Kidney (tissue), 22 donors: Measurements from ENCODE around the gene PPP2R5B. TPM values are rescaled to one million over a fixed set of nuclear protein-coding genes. Genes with fewer than 3 reads are reported as not detected.

ENCODE experiments used
- DNase-seq, 5 donors: peaks; one replicate each; pipeline ENCODE4 v3.0.0-alpha.2; 2013 to 2020
- FAIRE-seq: peaks from 2 replicates; lab custom pipeline; 2012; peaks lifted over from hg19 to GRCh38; lab: Jason Lieb, UNC
- H3K27ac ChIP-seq, 2 donors: one replicate each; pipeline ENCODE4 v1.7.0; 2013; ENCODE audit warnings: low read depth in 2 of 2, low read length in 2 of 2, inconsistent platforms in 1 of 2
- H3K27me3 ChIP-seq: one replicate; pipeline ENCODE4 v1.7.1; 2013; ENCODE audit warnings: low read length, inconsistent platforms; ENCODE audit not compliant: control insufficient read depth, insufficient read depth
- H3K36me3 ChIP-seq, 3 donors: one replicate each; pipeline versions ENCODE4 v1.7.0 to v1.7.1; 2013; ENCODE audit warnings: low read length in 3 of 3, control low read depth in 1 of 3, inconsistent platforms in 1 of 3; ENCODE audit not compliant: insufficient read depth in 3 of 3, control insufficient read depth in 2 of 3
- H3K4me1 ChIP-seq, 3 donors: one replicate each; pipeline versions ENCODE4 v1.7.0 to v1.7.1; 2013; ENCODE audit warnings: low read length in 3 of 3, inconsistent platforms in 1 of 3, low read depth in 1 of 3; ENCODE audit not compliant: control insufficient read depth in 2 of 3, insufficient read depth in 2 of 3
- H3K4me3 ChIP-seq, 3 donors: one replicate each; pipeline versions ENCODE4 v1.7.0 to v1.8.1; 2013; ENCODE audit warnings: low read length in 3 of 3, control low read depth in 1 of 3, inconsistent platforms in 1 of 3
- H3K9ac ChIP-seq, 3 donors: one replicate each; pipeline versions ENCODE4 v1.7.0 to v1.7.1; 2013; ENCODE audit warnings: low read length in 3 of 3, control low read depth in 1 of 3, inconsistent platforms in 1 of 3
- H3K9me3 ChIP-seq, 3 donors: one replicate each; pipeline versions ENCODE4 v1.7.0 to v1.7.1; 2013; ENCODE audit warnings: low read length in 3 of 3, control low read depth in 1 of 3, inconsistent platforms in 1 of 3; ENCODE audit not compliant: control insufficient read depth in 2 of 3, insufficient read depth in 1 of 3
- intact Hi-C: fragments of 100-400 bp; cut with DNase I; formaldehyde crosslinking; loops from one replicate; pipeline ENCODE4 v1.11.1; 2022
- long read RNA-seq, 10 donors: library from polyadenylated mRNA in 1 of 10; unstranded in 1 of 10; transcript quantifications; one replicate each; pipeline ENCODE4 v2.0.0 and lab custom pipeline, GENCODE V29; 2021 to 2026
- polyA plus RNA-seq: library from polyadenylated mRNA; stranded (reverse); fragments of 350-450 nt; fragmentation: Illumina TruSeq; extraction: RNeasy Lipid Tissue Mini Kit (QIAGEN cat#74804); gene quantifications from one replicate; pipeline ENCODE4 v1.2.3, GENCODE V29; 2014; ENCODE audit warnings: low read depth, low replicate concordance; ENCODE audit not compliant: insufficient read depth
- total RNA-seq: library from RNA; stranded (reverse); fragmentation: NEBNext Ultra II Directional; extraction: Animal tissue kit (Norgen Biotek cat#: 25700); gene quantifications from one replicate; pipeline ENCODE4 v1.2.1, GENCODE V29; 2021
- TF ChIP-seq, protein P1 (sequence below): IDR thresholded peaks from 3 replicates; pipeline ENCODE4 v1.5.1; 2012; ENCODE audit warnings: mild to moderate bottlenecking, moderate library complexity, borderline replicate concordance; ENCODE audit not compliant: insufficient read depth; ENCODE audit errors: extremely low read depth
- donor health status: control.
- donor health status: control.
- donor health status: control.
- donor health status: control.
- donor health status: control.
- donor health status: DM: yes; HTN: yes; CAD: no.
- donor health status: Normal renal cell carcinoma (clear cell type).

The PPP2R5B gene
- total RNA-seq (21.2 TPM), polyA plus RNA-seq (16.8 TPM)
- long read RNA-seq, donor 1, partial matches to known transcripts, result 0 of 3 reads
- long read RNA-seq, donor 1, other reads (novel, unspliced or antisense), result 0 of 3 reads
- long read RNA-seq, donor 2, partial matches to known transcripts, result 0 of 7 reads
- long read RNA-seq, donor 2, other reads (novel, unspliced or antisense), result 5 of 7 reads
- long read RNA-seq, donor 3, partial matches to known transcripts, result 8 of 9 reads
- long read RNA-seq, donor 3, other reads (novel, unspliced or antisense), result 0 of 9 reads
- long read RNA-seq, donor 4, partial matches to known transcripts, result 0 of 1 reads
- long read RNA-seq, donor 4, other reads (novel, unspliced or antisense), result 0 of 1 reads
- long read RNA-seq, donor 5, result 0 reads
- long read RNA-seq, donor 6, partial matches to known transcripts, result 0 of 8 reads
- long read RNA-seq, donor 6, other reads (novel, unspliced or antisense), result 8 of 8 reads
- long read RNA-seq, donor 7, transcript PPP2R5B-201 (14 exons, 2,745 nt), result major isoform, 10 of 45 reads
- long read RNA-seq, donor 7, partial matches to known transcripts, result 21 of 45 reads
- long read RNA-seq, donor 7, other reads (novel, unspliced or antisense), result 14 of 45 reads
- long read RNA-seq, donor 8, partial matches to known transcripts, result 0 of 1 reads
- long read RNA-seq, donor 8, other reads (novel, unspliced or antisense), result 0 of 1 reads
- long read RNA-seq, donor 9, result 0 reads
- long read RNA-seq, donor 10, partial matches to known transcripts, result 7 of 15 reads
- long read RNA-seq, donor 10, other reads (novel, unspliced or antisense), result 6 of 15 reads

DNA sequence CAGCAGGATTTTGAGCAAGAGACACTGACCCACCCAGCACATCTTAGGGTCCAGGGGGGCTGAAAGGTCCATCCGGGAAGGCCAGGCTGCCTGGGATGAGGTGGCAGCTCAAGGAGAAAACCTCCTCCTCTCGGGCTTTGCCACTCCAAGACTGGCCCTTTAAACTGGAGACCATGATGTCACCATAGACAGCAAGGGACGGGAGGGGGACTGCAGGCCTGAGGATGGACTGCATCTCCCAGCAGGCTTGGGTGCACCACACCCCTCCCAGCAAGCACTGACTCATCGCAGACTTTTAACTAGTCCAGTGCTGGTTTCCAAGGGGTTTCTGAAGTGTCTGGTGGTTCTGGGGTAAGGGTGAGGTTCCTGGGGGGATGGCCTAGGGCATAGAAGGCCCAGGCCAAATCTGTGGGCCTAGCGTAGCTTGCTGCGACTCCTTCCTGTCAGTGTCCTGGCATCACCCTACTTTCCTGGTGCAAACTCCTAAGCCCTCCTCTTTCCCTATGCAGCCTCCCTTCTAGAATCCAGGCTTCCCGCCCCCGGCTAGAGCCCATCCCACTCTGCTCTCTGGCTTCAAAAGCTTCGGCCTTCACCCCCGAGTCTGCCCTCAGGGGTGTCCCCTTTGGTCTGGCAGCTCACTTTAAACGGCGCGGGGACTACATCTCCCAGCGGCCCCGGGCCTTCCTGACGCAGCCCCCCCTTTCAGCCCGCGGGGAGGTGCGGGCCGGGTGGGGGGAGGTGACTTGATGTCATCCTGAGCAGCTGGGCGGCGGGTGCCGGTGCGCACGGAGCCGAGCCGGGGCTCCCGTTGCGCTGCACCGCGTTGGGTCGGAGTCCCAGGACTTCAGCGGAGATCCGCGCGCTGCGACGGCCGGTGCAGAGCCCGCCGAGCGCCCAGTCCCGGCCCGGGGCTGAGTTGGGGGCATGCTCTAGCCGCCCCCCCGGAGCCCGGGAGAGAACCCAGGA lies at the start of gene PPP2R5B:
Gene PPP2R5B, plus strand, starts transcription at position 746 of the 966 bp plus-strand sequence. CDS start 1,046 bp downstream, outside the sequence.
- H3K27me3 ChIP-seq, result no peaks in the 10 kb centered on the region
- peak; percentile 17 for FAIRE-seq
- intact Hi-C loops, result no loop called here

DNA sequence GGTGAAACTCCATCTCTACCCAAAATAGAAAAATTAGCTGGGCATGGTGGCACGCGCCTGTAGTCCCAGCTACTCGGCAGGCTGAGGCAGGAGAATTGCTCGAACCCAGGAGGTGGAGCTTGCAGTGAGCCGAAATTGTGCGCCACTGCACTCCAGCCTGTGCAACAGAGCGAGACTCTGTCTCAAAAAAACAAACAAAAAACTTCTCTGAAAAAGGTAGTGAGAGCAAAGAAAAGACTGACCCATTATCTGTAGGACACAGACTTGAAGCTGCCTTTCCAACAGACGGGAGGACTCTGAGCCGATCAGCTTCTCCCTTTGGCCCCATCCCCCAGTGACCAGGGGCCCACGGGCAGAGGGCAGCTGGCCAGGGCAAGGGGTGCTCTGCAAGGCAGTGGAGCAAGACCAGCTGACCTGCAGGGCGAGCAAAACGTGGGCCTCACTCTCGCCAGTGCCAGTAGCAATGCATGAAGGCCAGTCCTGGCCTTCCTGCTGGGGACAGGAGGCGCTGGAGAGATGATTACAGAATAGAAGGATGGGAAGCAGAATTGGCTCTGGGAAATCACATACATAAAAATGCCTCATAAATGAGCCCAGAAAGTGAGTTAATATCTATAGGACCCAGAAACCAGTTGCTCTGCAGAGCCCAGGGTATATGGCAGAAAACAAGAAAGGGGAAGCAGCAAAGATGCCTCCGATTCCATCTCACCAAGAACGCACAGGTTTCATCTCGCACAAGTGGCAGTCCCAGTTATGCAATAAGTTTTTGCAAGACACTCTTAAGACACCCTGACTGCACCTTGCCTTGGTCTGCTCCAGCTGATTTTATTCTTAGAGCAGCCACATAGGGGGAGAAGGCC lies 48.9 kb upstream of the PPP2R5B start:
- Histone ChIP-seq H3K4me3 (peak overlapping the region in 2 of 3 donors; percentile 95 to 97), H3K27me3 (no peaks in the 10 kb centered on the region), H3K36me3 (peaks cover 0 to 10% (median 4%) of the 10 kb centered on the region in 3 donors), H3K4me1 (peaks cover 0 to 64% (median 44%) of the 10 kb centered on the region in 3 donors), H3K9ac (peak overlapping the region in 2 of 3 donors; percentile 26 to 86), H3K27ac (peak overlapping the region; percentile 58 to 86), H3K9me3 (no peaks in the 10 kb centered on the region)
- FAIRE-seq (no peak), DNase-seq (no peak)
- TF ChIP-seq, protein P1, sequence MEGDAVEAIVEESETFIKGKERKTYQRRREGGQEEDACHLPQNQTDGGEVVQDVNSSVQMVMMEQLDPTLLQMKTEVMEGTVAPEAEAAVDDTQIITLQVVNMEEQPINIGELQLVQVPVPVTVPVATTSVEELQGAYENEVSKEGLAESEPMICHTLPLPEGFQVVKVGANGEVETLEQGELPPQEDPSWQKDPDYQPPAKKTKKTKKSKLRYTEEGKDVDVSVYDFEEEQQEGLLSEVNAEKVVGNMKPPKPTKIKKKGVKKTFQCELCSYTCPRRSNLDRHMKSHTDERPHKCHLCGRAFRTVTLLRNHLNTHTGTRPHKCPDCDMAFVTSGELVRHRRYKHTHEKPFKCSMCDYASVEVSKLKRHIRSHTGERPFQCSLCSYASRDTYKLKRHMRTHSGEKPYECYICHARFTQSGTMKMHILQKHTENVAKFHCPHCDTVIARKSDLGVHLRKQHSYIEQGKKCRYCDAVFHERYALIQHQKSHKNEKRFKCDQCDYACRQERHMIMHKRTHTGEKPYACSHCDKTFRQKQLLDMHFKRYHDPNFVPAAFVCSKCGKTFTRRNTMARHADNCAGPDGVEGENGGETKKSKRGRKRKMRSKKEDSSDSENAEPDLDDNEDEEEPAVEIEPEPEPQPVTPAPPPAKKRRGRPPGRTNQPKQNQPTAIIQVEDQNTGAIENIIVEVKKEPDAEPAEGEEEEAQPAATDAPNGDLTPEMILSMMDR, result no peak
- intact Hi-C loops, result no loop called here

More for the DNA sequence above, at the start of gene PPP2R5B:
- H3K4me3 ChIP-seq, result peak within 1 kb of the TSS; percentile 75 to 98 (median 81)
- DNase-seq, result peak; percentile 90 to 97 (median 95)
- peak within 1 kb of the TSS; percentile 64 to 89 (median 82) for H3K9ac ChIP-seq
- no peaks in the 10 kb centered on the region for H3K9me3 ChIP-seq
- TF ChIP-seq, protein P1, result peak; percentile 16
- peaks cover 0 to 17% (median 0%) of the 10 kb centered on the region in 3 donors for H3K4me1 ChIP-seq
- peaks cover 0 to 8% (median 0%) of the 10 kb centered on the region in 3 donors for H3K36me3 ChIP-seq
- peak within 1 kb of the TSS; percentile 79 to 85 for H3K27ac ChIP-seq
